Hepatocyte (in vitro differentiated cells): ENCODE results near the gene ONECUT3. TPM values are rescaled to one million over a fixed set of nuclear protein-coding genes. Genes with fewer than 3 reads are reported as not detected.

Source experiments
- DNase-seq: peaks from one replicate; pipeline ENCODE4 v3.0.0-alpha.2; 2016; ENCODE audit warnings: low spot score
- H2AFZ ChIP-seq: fragments of 200-600 bp; sonication (generic); 2 replicates; pipeline ENCODE4 v1.6.0; 2016; ENCODE audit warnings: antibody characterized with exemption, mild to moderate bottlenecking
- H3K27ac ChIP-seq: fragments of 200-600 bp; sonication (generic); 2 replicates; pipeline ENCODE4 v1.5.1; 2016; ENCODE audit warnings: mild to moderate bottlenecking
- H3K27me3 ChIP-seq: fragments of 200-600 bp; sonication (generic); 2 replicates; pipeline ENCODE4 v1.6.1; 2016
- H3K36me3 ChIP-seq: fragments of 200-600 bp; sonication (generic); replicated peaks from 2 replicates; pipeline ENCODE4 v1.5.1; 2016; ENCODE audit warnings: low read depth; ENCODE audit not compliant: insufficient read depth
- H3K4me1 ChIP-seq: fragments of 200-600 bp; sonication (generic); 2 replicates; pipeline ENCODE4 v1.5.1; 2016; ENCODE audit warnings: mild to moderate bottlenecking, moderate library complexity; ENCODE audit not compliant: insufficient read depth
- H3K4me2 ChIP-seq: fragments of 200-600 bp; sonication (generic); 2 replicates; pipeline ENCODE4 v1.6.0; 2016
- H3K4me3 ChIP-seq: fragments of 200-600 bp; sonication (generic); 2 replicates; pipeline ENCODE4 v1.5.1; 2016; ENCODE audit warnings: mild to moderate bottlenecking
- H3K79me2 ChIP-seq: fragments of 200-600 bp; sonication (generic); 2 replicates; pipeline ENCODE4 v1.6.0; 2017; ENCODE audit warnings: mild to moderate bottlenecking
- H3K9me2 ChIP-seq: fragments of 200-600 bp; sonication (generic); replicated peaks from 2 replicates; pipeline ENCODE4 v1.6.0; 2017; ENCODE audit warnings: mild to moderate bottlenecking; ENCODE audit not compliant: insufficient read depth
- H3K9me3 ChIP-seq: fragments of 200-600 bp; sonication (generic); 2 replicates; pipeline ENCODE4 v1.5.1; 2016; ENCODE audit warnings: low read depth, mild to moderate bottlenecking
- H4K20me1 ChIP-seq: fragments of 200-600 bp; sonication (generic); 2 replicates; pipeline ENCODE4 v1.6.0; 2016; ENCODE audit warnings: mild to moderate bottlenecking; ENCODE audit not compliant: insufficient read depth, poor library complexity, severe bottlenecking
- EZH2 ChIP-seq: fragments of 200-600 bp; sonication (generic); IDR thresholded peaks from 2 replicates; pipeline ENCODE4 v1.6.1; 2016; ENCODE audit warnings: antibody characterized with exemption, mild to moderate bottlenecking, borderline replicate concordance
- EZH2phosphoT487 ChIP-seq: fragments of 200-600 bp; sonication (generic); IDR thresholded peaks from one replicate; pipeline ENCODE4 v1.6.1; 2018; ENCODE audit warnings: antibody characterized with exemption, mild to moderate bottlenecking, low read depth, moderate library complexity; ENCODE audit not compliant: unreplicated experiment, severe bottlenecking
- WGBS: methylation state at CpG from one replicate; pipeline ENCODE4 v1.1.6; 2016; ENCODE audit warnings: low lambda C conversion rate; ENCODE audit errors: missing lambda C conversion rate; 5-methylcytosine and 5-hydroxymethylcytosine counted together
- polyA plus RNA-seq: library from polyadenylated mRNA; unstranded; fragments of >200 nt; fragmentation: Nextera tagmentation; extraction: Ambion mirVana; gene quantifications from 2 replicates; pipeline ENCODE4 v1.2.1, GENCODE V29; 2016
- total RNA-seq: library from RNA; depleted of rRNA; stranded (reverse); fragments of >200 nt; gene quantifications from 2 replicates; pipeline ENCODE4 v1.2.3, GENCODE V29; 2014
- TF ChIP-seq, protein P1 (sequence below): fragments of 200-600 bp; sonication (generic); IDR thresholded peaks from 2 replicates; pipeline ENCODE4 v1.5.1; 2016; ENCODE audit warnings: antibody characterized with exemption, mild to moderate bottlenecking; ENCODE audit not compliant: poor library complexity

ONECUT3 gene
- total and polyA plus RNA-seq, 2 experiments from 2014 or later = 0.03 to 0.06 TPM

DNA sequence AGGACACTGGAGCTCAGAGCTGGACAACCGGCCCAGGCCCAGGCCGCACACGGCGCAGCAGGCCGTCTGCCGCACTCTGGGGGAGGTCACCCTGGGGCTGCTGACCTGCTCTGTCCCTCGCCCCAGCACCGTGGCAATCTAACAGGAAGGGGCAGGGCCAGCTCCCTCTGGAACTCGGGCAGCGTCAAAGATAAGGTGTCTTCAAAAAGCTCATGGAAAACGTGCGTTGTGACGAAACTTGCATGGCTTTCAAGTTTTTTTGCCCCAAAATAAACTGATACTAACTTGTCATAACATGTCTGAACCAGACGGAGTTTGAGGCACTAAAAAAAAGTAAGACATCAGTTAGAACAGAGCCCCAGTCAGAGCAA is 70.9 kb downstream of the ONECUT3 start:
- no peaks in the 10 kb centered on the region for H3K9me3 ChIP-seq
- H3K27me3 ChIP-seq = no peaks in the 10 kb centered on the region
- H3K4me3 ChIP-seq = no peak overlapping the region
- no peak overlapping the region for H2AFZ ChIP-seq
- peaks cover 19% of the 10 kb centered on the region for H3K79me2 ChIP-seq
- H3K4me2 ChIP-seq = no peak overlapping the region
- no peak overlapping the region for H3K27ac ChIP-seq
- H3K9me2 ChIP-seq = no peaks in the 10 kb centered on the region
- no peak for TF ChIP-seq EZH2
- no peak for TF ChIP-seq EZH2phosphoT487
- TF ChIP-seq, protein P1, sequence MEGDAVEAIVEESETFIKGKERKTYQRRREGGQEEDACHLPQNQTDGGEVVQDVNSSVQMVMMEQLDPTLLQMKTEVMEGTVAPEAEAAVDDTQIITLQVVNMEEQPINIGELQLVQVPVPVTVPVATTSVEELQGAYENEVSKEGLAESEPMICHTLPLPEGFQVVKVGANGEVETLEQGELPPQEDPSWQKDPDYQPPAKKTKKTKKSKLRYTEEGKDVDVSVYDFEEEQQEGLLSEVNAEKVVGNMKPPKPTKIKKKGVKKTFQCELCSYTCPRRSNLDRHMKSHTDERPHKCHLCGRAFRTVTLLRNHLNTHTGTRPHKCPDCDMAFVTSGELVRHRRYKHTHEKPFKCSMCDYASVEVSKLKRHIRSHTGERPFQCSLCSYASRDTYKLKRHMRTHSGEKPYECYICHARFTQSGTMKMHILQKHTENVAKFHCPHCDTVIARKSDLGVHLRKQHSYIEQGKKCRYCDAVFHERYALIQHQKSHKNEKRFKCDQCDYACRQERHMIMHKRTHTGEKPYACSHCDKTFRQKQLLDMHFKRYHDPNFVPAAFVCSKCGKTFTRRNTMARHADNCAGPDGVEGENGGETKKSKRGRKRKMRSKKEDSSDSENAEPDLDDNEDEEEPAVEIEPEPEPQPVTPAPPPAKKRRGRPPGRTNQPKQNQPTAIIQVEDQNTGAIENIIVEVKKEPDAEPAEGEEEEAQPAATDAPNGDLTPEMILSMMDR = no peak
- 86% methylated on average over 14 of the region's 14 CpGs for WGBS
- no peaks in the 10 kb centered on the region for H3K36me3 ChIP-seq
- H3K4me1 ChIP-seq = peaks cover 5% of the 10 kb centered on the region
- peaks cover 5% of the 10 kb centered on the region for H4K20me1 ChIP-seq
- no peak for DNase-seq

DNA sequence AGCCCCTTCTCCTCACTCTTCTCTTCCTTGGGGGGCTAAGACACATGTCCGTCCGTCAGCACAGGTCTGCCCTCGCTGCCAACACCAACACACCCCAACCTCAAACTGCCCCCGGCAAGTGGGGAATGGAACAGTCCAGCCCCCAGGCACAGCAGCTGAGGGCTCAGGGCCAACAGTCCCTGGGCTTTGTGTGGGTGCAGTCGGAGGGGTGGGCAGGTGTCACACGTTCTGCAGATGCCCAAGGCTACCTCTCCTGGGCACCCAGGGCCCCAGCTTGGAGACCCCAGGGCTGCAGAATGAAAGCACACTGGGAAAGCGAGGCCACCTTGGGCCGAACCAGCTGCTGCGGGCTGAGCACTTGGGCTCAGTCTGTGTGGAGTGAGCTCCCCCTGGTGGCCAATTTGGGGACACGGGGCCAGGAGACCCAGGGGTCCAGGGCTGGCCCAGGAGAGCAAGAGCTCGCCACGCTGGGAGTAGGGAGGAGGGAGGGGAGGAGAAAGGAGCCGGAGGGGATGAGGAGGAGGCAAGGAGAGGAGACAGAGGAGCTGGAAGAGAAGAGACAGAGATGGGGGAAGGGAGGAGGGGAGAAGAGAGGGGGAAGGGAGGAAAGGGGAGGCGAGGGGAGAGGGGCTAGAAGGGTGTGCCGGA is 72.7 kb downstream of the ONECUT3 start:
- H3K9me2 ChIP-seq = no peaks in the 10 kb centered on the region
- H3K36me3 ChIP-seq = no peaks in the 10 kb centered on the region
- TF ChIP-seq, protein P1 = peak; percentile 98
- no peak for TF ChIP-seq EZH2phosphoT487
- peak; percentile 86 for DNase-seq
- peaks cover 5% of the 10 kb centered on the region for H3K4me1 ChIP-seq
- WGBS = 51% methylated on average over 10 of the region's 15 CpGs
- H3K27me3 ChIP-seq = no peaks in the 10 kb centered on the region
- H3K4me2 ChIP-seq = peak overlapping the region; percentile 69
- peaks cover 11% of the 10 kb centered on the region for H4K20me1 ChIP-seq
- peaks cover 20% of the 10 kb centered on the region for H3K79me2 ChIP-seq
- H3K27ac ChIP-seq = peak overlapping the region; percentile 90
- H2AFZ ChIP-seq = no peak overlapping the region
- no peak overlapping the region for H3K4me3 ChIP-seq
- no peaks in the 10 kb centered on the region for H3K9me3 ChIP-seq

DNA sequence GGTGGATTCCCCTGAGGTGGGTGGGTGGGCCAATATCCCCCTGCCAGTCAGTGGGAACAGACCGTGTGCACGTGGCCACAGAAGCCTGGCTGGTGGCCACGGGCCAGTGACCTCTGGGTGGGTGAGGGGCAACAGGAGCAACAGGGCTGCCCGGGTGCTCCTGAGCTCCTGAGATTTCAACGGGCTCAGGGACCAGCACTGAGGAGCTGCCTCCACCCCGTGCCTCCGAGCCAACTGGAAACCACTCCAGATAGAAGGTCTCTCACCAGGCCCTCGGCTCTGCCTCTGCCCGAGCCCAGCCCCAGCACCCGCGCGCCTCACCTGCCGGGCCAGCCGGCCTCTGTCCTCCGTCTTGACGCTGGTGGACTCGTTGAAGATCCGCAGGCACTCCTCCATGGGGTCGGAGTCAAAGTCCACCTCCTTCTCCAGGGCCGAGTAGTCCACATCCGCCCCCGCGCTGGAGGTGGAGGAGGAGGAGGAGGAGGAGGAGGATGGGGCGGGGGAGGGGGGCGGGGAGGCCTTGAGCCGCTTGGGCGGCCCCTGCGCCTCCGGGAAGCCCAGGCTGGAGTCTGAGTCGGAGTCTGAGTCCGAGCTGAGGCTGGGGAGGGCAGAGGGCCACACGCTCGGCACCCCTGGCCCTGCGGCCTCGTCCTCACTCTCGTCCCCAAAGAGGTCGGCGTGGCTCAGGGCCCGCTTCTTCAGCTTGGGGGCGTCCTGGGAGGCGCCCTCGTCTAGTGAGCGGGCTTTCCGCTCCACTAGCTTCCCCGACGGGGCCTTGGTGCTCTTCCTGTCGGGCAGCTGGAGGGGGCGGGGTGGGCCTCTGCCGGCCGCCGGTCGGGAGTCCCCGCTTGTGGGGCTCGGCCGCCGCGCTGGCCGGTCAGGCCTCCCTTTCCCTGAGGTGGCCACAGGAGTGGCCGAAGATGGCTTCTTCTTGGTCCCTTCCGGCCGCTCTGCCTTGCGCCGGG is 73.5 kb downstream of the ONECUT3 start:
- H4K20me1 ChIP-seq = peaks cover 11% of the 10 kb centered on the region
- 76% methylated on average over 50 of the region's 63 CpGs for WGBS
- H2AFZ ChIP-seq = no peak overlapping the region
- TF ChIP-seq EZH2 = no peak
- TF ChIP-seq, protein P1 = no peak
- no peak for TF ChIP-seq EZH2phosphoT487
- peak; percentile 75 for DNase-seq
- peak overlapping the region; percentile 90 for H3K27ac ChIP-seq
- H3K27me3 ChIP-seq = no peaks in the 10 kb centered on the region
- H3K4me3 ChIP-seq = no peak overlapping the region
- H3K9me2 ChIP-seq = no peaks in the 10 kb centered on the region
- H3K79me2 ChIP-seq = peaks cover 24% of the 10 kb centered on the region
- H3K36me3 ChIP-seq = no peaks in the 10 kb centered on the region
- peak overlapping the region; percentile 69 for H3K4me2 ChIP-seq
- H3K4me1 ChIP-seq = peaks cover 5% of the 10 kb centered on the region
- no peaks in the 10 kb centered on the region for H3K9me3 ChIP-seq
